ENCODE measurements around the gene SSC5D.

- TF ChIP-seq CTCF (IDR thresholded peaks at IDR 0.05 in 2 of 3, conservative IDR thresholded peaks at IDR 0.05 in 1 of 3; ENCODE audit: control insufficient read depth in 2 of 3, extremely low read depth in 1 of 3, insufficient read depth in 1 of 3, low read depth in 3 of 3, low read length in 3 of 3) (no peak), USF2 (IDR thresholded peaks at IDR 0.05; ENCODE audit: borderline replicate concordance, low read depth, low read length) (no peak), POLR2A (IDR thresholded peaks at IDR 0.05; ENCODE audit: low read depth, low read length) (no peak), MXI1 (IDR thresholded peaks at IDR 0.05; ENCODE audit: low read depth, low read length) (no peak), BHLHE40 (IDR thresholded peaks at IDR 0.05; ENCODE audit: borderline replicate concordance in 1 of 2, low read depth in 2 of 2, low read length in 1 of 2) (no peak), RCOR1 (conservative IDR thresholded peaks at IDR 0.05; ENCODE audit: low read depth, low read length) (no peak), SP1 (IDR thresholded peaks at IDR 0.05; ENCODE audit: low read depth, low read length) (no peak), MAX (IDR thresholded peaks at IDR 0.05; ENCODE audit: low read depth, low read length) (no peak), MYC (IDR thresholded peaks at IDR 0.05; ENCODE audit: insufficient read depth, insufficient read length, insufficient replicate concordance, low read length, severe bottlenecking) (no peak), POLR2AphosphoS5 (IDR thresholded peaks at IDR 0.05; ENCODE audit: low read length) (no peak), PAX8 (IDR thresholded peaks at IDR 0.05) (no peak)
Measured at GRCh38 chr19:55456347-55456746, 31.9 kb upstream of the SSC5D start.

Data from GM12878 (cell line).